Testis (tissue), 3 donors: ENCODE results near the gene EXD1. TPM values are rescaled to one million over a fixed set of nuclear protein-coding genes. Genes with fewer than 3 reads are reported as not detected.
"Not testable (repeated sequence)": the region's sequence is repeated elsewhere in the genome, so short reads cannot be mapped to it uniquely, and the experiment has no call there.

Source experiments
- DNase-seq: peaks from one replicate; pipeline ENCODE4 v3.0.0-alpha.2; 2019
- H3K27ac ChIP-seq, 2 donors: fragments of 200-600 bp; sonication (generic); one replicate each; pipeline ENCODE4 v1.5.1; 2019
- H3K27me3 ChIP-seq: fragments of 200-600 bp; sonication (generic); one replicate; pipeline ENCODE4 v1.5.1; 2019
- H3K36me3 ChIP-seq: fragments of 200-600 bp; sonication (generic); one replicate; pipeline ENCODE4 v1.5.1; 2017; ENCODE audit warnings: low read depth; ENCODE audit errors: missing control alignments
- H3K4me1 ChIP-seq: fragments of 200-600 bp; sonication (generic); one replicate; pipeline ENCODE4 v1.5.1; 2019
- H3K4me3 ChIP-seq, 2 donors: fragments of 200-600 bp; sonication (generic); one replicate each; pipeline ENCODE4 v1.5.1; 2017 to 2019
- H3K9me3 ChIP-seq: fragments of 200-600 bp; sonication (generic); one replicate; pipeline ENCODE4 v1.5.1; 2017
- POLR2A ChIP-seq: fragments of 450-650 bp; IDR thresholded peaks from one replicate; pipeline ENCODE4 v1.6.1; 2017; ENCODE audit warnings: antibody characterized with exemption, mild to moderate bottlenecking, moderate library complexity
- WGBS, 2 donors: methylation state at CpG; one replicate each; pipeline ENCODE4 v1.1.5; 2018; 5-methylcytosine and 5-hydroxymethylcytosine counted together
- intact Hi-C: fragments of 100-400 bp; cut with DNase I; formaldehyde crosslinking; loops from one replicate; pipeline ENCODE4 v1.15.1; 2023; ENCODE audit warnings: low total_unique reads
- polyA plus RNA-seq: library from polyadenylated mRNA; stranded (reverse); fragments of 350-450 nt; fragmentation: Illumina TruSeq; extraction: RNeasy Lipid Tissue Mini Kit (QIAGEN cat#74804); gene quantifications from one replicate; pipeline ENCODE4 v1.2.3, GENCODE V29; 2014; ENCODE audit warnings: low read depth, low replicate concordance; ENCODE audit not compliant: insufficient read depth
- total RNA-seq, 2 donors: library from RNA; depleted of rRNA; stranded (reverse); fragments of >200 nt; gene quantifications; one replicate each; pipeline ENCODE4 v1.2.3, GENCODE V29; 2016
- TF ChIP-seq, protein P1 (sequence below), 3 experiments: fragments of 450-650 bp in 2 of 3; fragments of 200-600 bp in 1 of 3; sonication (generic) in 1 of 3; IDR thresholded peaks; one replicate each; pipeline ENCODE4 v1.5.1; 2016 to 2019; ENCODE audit warnings: antibody characterized with exemption in 3 of 3, mild to moderate bottlenecking in 2 of 3, moderate library complexity in 1 of 3

Gene EXD1
- total and polyA plus RNA-seq, 3 donors from 2014 or later, result 20.7 to 47.0 (median 42.9) TPM

DNA sequence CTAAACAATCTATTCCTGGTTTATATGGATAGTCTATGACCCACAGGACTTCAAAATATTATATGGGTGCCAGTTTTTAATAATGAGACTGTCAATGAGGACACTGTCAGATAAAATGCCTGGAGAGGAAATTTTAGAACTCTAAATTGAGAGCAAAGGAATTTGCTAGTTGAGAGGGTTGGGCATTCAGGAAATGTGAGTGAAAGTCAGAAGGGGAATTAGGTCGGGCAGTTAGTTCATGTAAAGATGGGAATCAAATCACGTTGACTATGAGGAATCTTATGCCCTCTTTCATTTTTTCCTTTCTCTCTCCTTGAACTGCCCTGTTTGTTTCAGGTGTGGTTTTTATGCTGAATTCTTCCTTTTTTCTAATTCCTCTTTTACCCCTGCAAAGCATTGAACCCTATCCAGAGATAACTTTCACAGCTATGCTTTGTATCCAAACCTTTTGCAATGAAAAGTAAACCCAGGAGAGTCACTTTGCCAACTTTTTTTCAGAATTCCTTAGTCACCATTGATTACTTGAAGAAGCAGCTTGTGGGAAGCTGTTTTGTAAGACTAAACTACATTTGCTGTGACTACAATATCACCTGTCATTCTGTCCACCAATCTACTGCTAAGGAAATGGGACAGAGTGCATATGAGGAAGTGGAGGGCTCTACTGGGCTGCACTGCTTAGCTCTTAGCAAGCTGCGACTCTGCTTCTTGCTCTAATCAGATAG is 28.4 kb upstream of the EXD1 start:
- H3K27ac ChIP-seq, result no peak overlapping the region
- H3K4me3 ChIP-seq, result no peak overlapping the region
- no peaks in the 10 kb centered on the region for H3K27me3 ChIP-seq
- intact Hi-C loops, result no loop called here
- no peak for TF ChIP-seq POLR2A
- TF ChIP-seq, protein P1, sequence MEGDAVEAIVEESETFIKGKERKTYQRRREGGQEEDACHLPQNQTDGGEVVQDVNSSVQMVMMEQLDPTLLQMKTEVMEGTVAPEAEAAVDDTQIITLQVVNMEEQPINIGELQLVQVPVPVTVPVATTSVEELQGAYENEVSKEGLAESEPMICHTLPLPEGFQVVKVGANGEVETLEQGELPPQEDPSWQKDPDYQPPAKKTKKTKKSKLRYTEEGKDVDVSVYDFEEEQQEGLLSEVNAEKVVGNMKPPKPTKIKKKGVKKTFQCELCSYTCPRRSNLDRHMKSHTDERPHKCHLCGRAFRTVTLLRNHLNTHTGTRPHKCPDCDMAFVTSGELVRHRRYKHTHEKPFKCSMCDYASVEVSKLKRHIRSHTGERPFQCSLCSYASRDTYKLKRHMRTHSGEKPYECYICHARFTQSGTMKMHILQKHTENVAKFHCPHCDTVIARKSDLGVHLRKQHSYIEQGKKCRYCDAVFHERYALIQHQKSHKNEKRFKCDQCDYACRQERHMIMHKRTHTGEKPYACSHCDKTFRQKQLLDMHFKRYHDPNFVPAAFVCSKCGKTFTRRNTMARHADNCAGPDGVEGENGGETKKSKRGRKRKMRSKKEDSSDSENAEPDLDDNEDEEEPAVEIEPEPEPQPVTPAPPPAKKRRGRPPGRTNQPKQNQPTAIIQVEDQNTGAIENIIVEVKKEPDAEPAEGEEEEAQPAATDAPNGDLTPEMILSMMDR (IDR thresholded peaks at IDR 0.05), result no peak
- no peak for DNase-seq
- H3K4me1 ChIP-seq, result no peaks in the 10 kb centered on the region
- H3K36me3 ChIP-seq, result no peaks in the 10 kb centered on the region
- WGBS, 2 donors, result 64 to 73% methylated on average over 3 of the region's 3 CpGs
- H3K9me3 ChIP-seq, result no peaks in the 10 kb centered on the region

DNA sequence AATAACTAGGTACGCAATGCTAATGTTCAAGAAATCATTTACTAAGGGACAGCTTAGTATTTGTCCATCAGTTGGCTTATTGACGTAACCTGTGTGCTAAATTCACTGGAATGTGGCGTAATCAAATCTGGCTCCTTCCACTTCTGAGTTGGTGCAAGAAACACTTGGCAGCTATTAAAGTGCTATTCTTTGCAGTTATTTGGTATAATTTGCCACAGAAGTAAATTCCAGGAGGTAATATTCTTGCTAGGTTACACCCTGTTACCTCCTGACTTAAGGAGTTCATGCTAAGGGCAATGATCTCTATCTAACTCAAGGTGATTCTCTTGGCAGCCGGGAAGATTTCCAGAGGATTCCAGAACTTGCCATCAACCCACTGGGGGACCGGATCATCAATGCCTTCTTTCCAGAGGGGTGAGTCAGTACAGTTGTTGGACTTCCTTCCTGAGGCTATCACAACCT is 26.1 kb upstream of the EXD1 start:
- WGBS, 2 donors, result 91 to 95% methylated on average over 5 of the region's 5 CpGs
- DNase-seq, result no peak
- Histone ChIP-seq H3K27ac (no peak overlapping the region), H3K36me3 (no peaks in the 10 kb centered on the region), H3K4me3 (no peak overlapping the region), H3K9me3 (no peaks in the 10 kb centered on the region), H3K27me3 (no peaks in the 10 kb centered on the region), H3K4me1 (no peaks in the 10 kb centered on the region)
- intact Hi-C loops, result no loop called here
- no peak for TF ChIP-seq POLR2A
- TF ChIP-seq, protein P1 (IDR thresholded peaks at IDR 0.05), result no peak

- intact Hi-C loops, result no loop called here
- Histone ChIP-seq H3K27me3 (no peaks in the 10 kb centered on the region), H3K27ac (no peak overlapping the region), H3K36me3 (no peaks in the 10 kb centered on the region), H3K4me1 (no peaks in the 10 kb centered on the region), H3K9me3 (no peaks in the 10 kb centered on the region), H3K4me3 (no peak overlapping the region)
- 94 to 100% methylated on average over 3 of the region's 3 CpGs for WGBS, 2 donors
- no peak for DNase-seq
- TF ChIP-seq POLR2A, result no peak
Observed at GRCh38 chr15:41256103-41256502, 25.5 kb upstream of the EXD1 start.

GRCh38 chr15:41254560-41254959 is 24.0 kb upstream of the EXD1 start:
- Histone ChIP-seq H3K27ac (no peak overlapping the region), H3K4me3 (no peak overlapping the region), H3K9me3 (no peaks in the 10 kb centered on the region), H3K27me3 (no peaks in the 10 kb centered on the region), H3K36me3 (no peaks in the 10 kb centered on the region), H3K4me1 (peaks cover 4% of the 10 kb centered on the region)
- TF ChIP-seq, protein P1 (IDR thresholded peaks at IDR 0.05), result no peak
- TF ChIP-seq POLR2A, result no peak
- DNase-seq, result no peak
- intact Hi-C loops, result no loop called here
- WGBS, 2 donors, result 88 to 91% methylated on average over 4 of the region's 4 CpGs

DNA sequence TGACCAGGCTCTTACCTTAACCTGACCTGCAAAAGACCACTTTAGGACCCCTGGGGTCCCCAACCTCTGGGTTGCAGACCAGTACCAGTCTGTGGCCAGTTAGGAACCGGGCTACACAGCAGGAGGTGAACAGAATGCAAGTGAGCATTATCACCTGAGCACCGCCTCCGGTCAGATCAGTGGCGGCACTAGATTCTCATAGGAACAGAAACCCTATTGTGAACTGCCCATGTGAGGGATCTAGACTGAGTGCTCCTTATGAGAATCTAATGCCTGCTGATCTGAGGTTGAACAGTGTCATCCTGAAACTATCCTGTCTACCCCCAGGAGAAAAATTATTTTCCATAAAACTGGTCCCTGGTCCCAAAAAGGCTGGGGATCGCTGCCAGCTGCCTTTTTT is 20.9 kb upstream of the EXD1 start:
- Histone ChIP-seq H3K36me3 (no peaks in the 10 kb centered on the region), H3K9me3 (no peaks in the 10 kb centered on the region), H3K27me3 (no peaks in the 10 kb centered on the region), H3K27ac (no peak overlapping the region), H3K4me1 (peaks cover 4% of the 10 kb centered on the region), H3K4me3 (no peak overlapping the region)
- no peak for TF ChIP-seq POLR2A
- TF ChIP-seq, protein P1 (IDR thresholded peaks at IDR 0.05), result no peak
- WGBS, 2 donors, result 93 to 95% methylated on average over 3 to 5 of the region's 5 CpGs
- intact Hi-C loops, result no loop called here
- no peak for DNase-seq

- H3K36me3 ChIP-seq, H3K4me3 ChIP-seq, H3K27ac ChIP-seq, intact Hi-C loops, H3K9me3 ChIP-seq, H3K27me3 ChIP-seq, H3K4me1 ChIP-seq, DNase-seq: not testable (repeated sequence)
- 78 to 95% methylated on average over 8 of the region's 8 CpGs for WGBS, 2 donors
Observed at GRCh38 chr15:41250745-41251144, 20.2 kb upstream of the EXD1 start.
